ENCODE data around the gene CAMKK2. TPM values are rescaled to one million over a fixed set of nuclear protein-coding genes. Genes with fewer than 3 reads are reported as not detected.
"Not testable (repeated sequence)": the region's sequence is repeated elsewhere in the genome, so short reads cannot be mapped to it uniquely, and the experiment has no call there.

The CAMKK2 gene
- polyA plus RNA-seq, 1 donor from 2014 or later = 29.2 TPM

DNA sequence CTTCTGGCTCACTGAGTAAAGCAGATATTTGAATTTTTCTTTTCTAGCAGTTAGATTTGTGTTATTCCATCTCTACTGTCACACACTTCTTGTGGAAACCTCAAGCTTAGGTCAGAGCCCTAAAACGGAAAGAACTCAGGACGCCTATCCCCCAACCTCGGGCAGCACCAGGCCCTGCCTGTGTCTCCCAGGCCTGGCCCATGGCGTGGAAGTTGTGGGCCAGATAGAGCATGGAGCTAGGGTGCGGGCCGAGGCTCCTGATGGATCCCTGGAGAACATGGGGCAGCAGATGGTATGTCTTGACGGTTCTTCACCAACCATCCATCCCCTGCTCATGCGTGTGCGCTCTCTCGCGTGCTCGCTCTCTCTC, 66.0 kb downstream of the CAMKK2 start (continued):
- TF ChIP-seq, protein P1, sequence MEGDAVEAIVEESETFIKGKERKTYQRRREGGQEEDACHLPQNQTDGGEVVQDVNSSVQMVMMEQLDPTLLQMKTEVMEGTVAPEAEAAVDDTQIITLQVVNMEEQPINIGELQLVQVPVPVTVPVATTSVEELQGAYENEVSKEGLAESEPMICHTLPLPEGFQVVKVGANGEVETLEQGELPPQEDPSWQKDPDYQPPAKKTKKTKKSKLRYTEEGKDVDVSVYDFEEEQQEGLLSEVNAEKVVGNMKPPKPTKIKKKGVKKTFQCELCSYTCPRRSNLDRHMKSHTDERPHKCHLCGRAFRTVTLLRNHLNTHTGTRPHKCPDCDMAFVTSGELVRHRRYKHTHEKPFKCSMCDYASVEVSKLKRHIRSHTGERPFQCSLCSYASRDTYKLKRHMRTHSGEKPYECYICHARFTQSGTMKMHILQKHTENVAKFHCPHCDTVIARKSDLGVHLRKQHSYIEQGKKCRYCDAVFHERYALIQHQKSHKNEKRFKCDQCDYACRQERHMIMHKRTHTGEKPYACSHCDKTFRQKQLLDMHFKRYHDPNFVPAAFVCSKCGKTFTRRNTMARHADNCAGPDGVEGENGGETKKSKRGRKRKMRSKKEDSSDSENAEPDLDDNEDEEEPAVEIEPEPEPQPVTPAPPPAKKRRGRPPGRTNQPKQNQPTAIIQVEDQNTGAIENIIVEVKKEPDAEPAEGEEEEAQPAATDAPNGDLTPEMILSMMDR (IDR thresholded peaks at IDR 0.05; ENCODE audit: poor library complexity, severe bottlenecking) = no peak

DNA sequence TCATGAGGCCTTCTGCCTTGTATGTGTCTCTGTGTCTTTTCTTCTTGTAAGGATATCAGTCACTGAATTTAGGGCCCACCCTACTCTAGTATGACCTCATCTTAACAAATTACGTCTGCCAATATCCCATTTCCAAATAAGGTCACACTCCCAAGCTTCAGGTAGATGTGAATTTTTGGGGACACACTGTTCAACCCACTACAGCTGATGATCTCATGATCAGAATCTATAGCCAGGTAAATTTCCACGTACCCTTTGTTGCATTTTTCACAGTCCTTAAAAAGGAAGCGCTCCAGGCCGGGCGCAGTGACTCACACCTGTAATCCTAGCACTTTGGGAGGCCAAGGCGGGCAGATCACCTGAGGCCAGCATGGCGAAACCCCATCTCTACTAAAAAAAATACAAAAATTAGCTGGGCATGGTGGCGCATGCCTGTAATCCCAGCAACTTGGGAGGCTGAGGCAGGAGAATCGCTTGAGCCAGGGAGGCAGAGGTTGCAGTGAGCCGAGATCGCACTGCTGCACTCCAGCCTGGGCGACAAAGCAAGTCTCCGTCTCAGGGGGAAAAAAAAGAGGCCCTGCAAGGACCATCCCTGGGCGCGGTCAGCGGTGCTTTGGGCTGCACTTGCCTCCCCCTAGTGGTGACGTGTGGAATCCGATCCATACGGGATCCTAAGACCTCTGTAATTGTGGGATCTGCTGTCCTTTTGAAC, 66.5 kb downstream of the CAMKK2 start:
- TF ChIP-seq, protein P1 (IDR thresholded peaks at IDR 0.05; ENCODE audit: poor library complexity, severe bottlenecking) = peak; percentile 50
- H3K9me2 ChIP-seq (ENCODE audit: insufficient read depth, low read length); H3K9ac ChIP-seq (ENCODE audit: low read length); H2AFZ ChIP-seq (ENCODE audit: low read depth, low read length); H3K36me3 ChIP-seq (ENCODE audit: insufficient read depth, low read length); H3K9me3 ChIP-seq (ENCODE audit: low read length); H3K4me2 ChIP-seq (ENCODE audit: low read length); H3K79me2 ChIP-seq (replicated peaks; ENCODE audit: insufficient read depth, low read length); H3F3A ChIP-seq (ENCODE audit: insufficient read depth, low read length, poor library complexity, severe bottlenecking); H3K4me3 ChIP-seq (ENCODE audit: low read length); H3K27me3 ChIP-seq (ENCODE audit: insufficient read depth, low read depth, low read length); H4K20me1 ChIP-seq (ENCODE audit: insufficient read depth); H3K27ac ChIP-seq (ENCODE audit: low read length): not testable (repeated sequence)

DNA sequence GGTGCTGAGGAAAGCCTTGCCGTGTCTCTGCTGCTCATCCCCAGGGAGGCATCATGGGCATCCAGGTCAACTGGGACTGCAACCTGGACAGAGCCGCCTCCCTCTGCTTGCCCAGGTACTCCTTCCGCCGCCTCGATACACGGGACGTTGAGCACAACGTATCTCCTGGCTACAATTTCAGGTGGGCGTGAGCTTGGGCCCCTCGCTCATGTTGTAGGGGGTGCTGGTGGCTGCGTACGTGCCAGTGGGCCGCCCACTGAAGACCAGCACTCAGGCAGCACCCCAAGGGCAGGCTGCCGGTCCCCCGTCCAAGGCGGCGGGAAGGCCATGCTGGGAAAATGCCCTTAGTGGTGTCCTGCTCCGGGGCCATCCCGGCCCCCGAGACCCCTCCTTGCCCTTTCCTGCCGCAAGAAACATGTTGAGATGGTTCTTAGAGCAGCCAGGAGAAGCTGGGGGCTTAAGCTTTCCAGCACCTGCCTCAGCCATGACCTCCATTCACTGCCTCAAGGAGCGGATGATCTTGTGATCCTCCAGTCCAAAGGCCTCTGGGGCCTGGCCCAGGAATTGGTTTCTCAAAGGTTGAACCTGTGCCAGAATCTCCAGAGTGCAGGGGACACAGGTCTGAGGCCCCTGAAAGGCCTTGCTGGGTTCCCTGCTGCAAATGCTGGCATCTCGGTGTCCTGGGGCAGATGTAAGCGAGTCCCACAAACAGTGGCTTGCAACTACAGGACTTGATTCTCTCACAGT, 67.4 kb downstream of the CAMKK2 start:
- Histone ChIP-seq H3K9me3 (ENCODE audit: low read length) (no peaks in the 10 kb centered on the region), H3K27me3 (ENCODE audit: insufficient read depth, low read depth, low read length) (no peaks in the 10 kb centered on the region), H3K79me2 (replicated peaks; ENCODE audit: insufficient read depth, low read length) (no peaks in the 10 kb centered on the region), H4K20me1 (ENCODE audit: insufficient read depth) (no peaks in the 10 kb centered on the region), H2AFZ (ENCODE audit: low read depth, low read length) (no peak overlapping the region), H3K9ac (ENCODE audit: low read length) (no peak overlapping the region), H3K27ac (ENCODE audit: low read length) (no peak overlapping the region), H3K4me2 (ENCODE audit: low read length) (no peak overlapping the region), H3K4me3 (ENCODE audit: low read length) (no peak overlapping the region), H3K36me3 (ENCODE audit: insufficient read depth, low read length) (no peaks in the 10 kb centered on the region), H3K9me2 (ENCODE audit: insufficient read depth, low read length) (no peaks in the 10 kb centered on the region), H3F3A (ENCODE audit: insufficient read depth, low read length, poor library complexity, severe bottlenecking) (no peaks in the 10 kb centered on the region)
- TF ChIP-seq REST (IDR thresholded peaks at IDR 0.05; ENCODE audit: borderline replicate concordance) = no peak
- TF ChIP-seq TAF1 (IDR thresholded peaks at IDR 0.05; ENCODE audit: low read depth) = no peak
- no peak for TF ChIP-seq EZH2 (IDR thresholded peaks at IDR 0.05; ENCODE audit: borderline replicate concordance, insufficient read depth, low read length, poor library complexity, severe bottlenecking)
- TF ChIP-seq SMC3 (conservative IDR thresholded peaks at IDR 0.05; ENCODE audit: poor library complexity) = no peak
- no peak for TF ChIP-seq MXI1 (conservative IDR thresholded peaks at IDR 0.05; ENCODE audit: poor library complexity, severe bottlenecking)
- no peak for TF ChIP-seq RAD21 (conservative IDR thresholded peaks at IDR 0.05)
- TF ChIP-seq POLR2AphosphoS5 (IDR thresholded peaks at IDR 0.05) = no peak
- no peak for TF ChIP-seq EP300 (conservative IDR thresholded peaks at IDR 0.05; ENCODE audit: poor library complexity, severe bottlenecking)
- TF ChIP-seq, protein P1 (IDR thresholded peaks at IDR 0.05; ENCODE audit: poor library complexity, severe bottlenecking) = no peak
